HG03103 (cell line): ENCODE results near the gene CNR1.
"Not testable (repeated sequence)": the region's sequence is repeated elsewhere in the genome, so short reads cannot be mapped to it uniquely, and the experiment has no call there.

Experiments
- ATAC-seq: cut with Tn5 transposase; IDR thresholded peaks from one replicate; pipeline ENCODE4 v1.9.1; 2021; ENCODE audit warnings: low read depth; ENCODE audit not compliant: unreplicated experiment

CNR1 gene

DNA sequence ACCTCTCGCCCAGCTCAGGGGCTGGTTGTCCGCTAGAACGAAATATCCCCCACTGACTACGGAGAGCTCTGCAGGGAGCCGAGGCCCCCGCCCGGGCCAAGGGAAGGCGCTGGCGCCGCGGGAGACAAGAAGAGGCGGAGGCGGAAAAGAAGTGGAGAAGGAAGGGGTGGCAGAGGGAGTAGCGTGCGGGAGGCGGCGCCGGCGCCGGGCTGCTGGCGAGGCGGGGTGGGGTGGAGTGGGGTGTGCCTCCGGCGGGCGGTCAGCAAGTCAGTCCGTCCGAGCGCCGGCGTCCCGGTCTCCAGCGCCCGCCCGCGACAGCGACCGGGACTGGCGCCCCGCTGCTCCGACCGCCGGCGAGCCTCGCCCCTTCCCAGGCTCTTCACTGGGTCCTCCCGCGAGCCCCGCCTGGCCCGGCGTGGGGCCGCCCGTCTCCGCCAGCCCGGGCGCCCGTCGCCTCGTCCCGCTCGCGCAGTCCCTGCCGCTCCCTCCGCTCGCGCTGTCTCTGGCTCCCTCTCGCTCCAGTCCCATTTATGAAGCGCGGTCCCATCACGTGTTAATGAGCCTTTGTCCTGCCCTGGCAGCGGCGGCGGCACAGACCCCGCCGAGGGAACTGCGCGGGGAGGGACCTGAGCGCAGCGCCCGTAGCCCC is at the start of gene CNR1:
Gene CNR1, minus strand, starts transcription at position 504 of the 649 bp plus-strand sequence. CDS start 21,073 bp downstream, outside the sequence.
- ATAC-seq, result peak; percentile 38

DNA sequence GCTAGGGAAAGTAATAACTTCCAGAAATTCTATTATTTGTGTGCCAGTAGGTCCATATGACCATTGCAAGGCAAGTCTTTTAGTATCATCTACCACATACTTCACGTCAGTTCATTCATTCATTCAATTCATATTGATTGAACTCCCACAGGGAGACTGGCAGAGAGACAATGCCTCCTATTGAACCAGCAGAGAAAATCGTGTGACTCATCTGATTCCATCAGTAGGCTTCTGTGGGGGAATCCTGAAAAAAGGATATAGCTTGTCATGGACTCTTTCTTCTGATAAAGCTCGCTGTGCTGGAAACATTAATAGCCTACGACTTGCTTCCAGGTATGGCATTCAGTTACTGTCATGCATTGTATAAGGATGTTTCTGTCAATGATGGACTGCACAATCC is 45.3 kb upstream of the CNR1 start:
- no peak for ATAC-seq

DNA sequence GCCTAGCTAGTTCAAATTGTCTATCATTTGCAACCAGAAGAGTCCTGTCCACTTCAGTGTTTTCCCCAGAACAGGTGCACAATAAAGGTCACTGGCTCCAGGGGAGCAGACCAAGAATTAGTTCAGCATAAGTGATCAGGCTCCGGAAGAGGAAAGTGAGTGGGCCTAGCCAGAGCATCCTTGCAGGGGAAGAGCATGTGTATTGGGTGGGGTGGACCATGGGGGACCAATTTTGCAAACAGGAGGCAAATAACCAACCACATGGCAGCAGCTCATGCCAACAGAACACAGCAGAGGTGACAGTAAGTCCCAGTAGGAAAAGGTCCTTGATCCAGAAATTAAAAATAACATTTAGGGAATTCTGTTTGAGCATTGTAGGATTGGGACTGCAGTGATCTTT is 43.2 kb upstream of the CNR1 start:
- no peak for ATAC-seq

DNA sequence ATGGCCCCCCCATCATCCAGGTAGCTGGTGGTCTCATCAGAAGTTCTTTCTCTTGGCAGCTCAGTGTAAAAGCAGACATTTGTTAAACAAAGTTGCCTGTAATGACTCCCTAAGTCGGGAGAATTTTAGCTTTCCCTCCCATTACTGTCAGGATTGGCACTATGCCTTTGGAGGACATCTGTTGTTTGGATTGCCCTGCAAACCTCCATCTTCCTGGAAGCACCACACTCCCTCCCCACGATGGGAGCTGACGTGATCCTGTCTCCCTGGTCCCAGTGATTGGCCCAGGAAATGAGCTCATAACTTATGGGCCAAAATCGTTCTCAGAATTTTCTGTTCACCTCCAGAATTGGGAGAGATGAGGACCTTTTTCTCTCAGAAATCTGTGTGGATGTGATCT is 42.6 kb upstream of the CNR1 start:
- ATAC-seq, result no peak

DNA sequence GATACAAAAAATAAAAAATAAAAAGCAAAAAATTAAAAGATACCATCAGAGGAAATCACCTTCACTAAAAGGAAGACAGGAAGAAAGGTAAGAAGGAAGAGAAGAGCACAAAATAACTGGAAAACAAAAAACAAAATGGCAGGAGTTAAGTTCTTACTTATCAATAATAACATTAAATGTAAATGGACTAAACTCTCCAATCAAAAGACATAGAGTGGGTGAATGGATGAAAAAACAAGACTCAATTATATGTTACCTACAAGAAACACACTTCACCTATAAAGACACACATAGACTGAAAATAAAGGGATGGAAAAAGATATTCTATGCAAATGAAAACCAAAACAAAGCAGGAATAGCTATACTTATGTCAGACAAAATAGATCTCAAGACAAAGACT is 35.6 kb upstream of the CNR1 start:
- not testable (repeated sequence) for ATAC-seq

DNA sequence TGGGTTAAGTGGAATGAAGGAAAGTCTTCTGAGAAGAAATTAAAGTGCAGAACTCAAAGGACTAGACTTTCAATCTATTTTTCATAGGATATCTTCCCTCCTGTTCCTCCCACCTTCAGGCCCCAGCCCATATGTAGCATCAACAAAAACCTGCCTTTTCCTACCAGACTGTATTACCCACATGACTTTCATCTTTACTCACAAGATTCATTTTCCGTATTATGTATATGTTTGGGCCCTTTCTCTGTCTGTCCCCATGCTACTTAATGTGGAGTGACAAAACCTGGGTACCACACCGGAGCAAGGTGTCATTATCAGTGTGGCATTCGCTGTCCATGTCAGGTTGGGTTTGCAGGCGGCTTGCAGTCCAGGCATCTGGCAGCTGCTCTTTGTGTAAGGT is 18.8 kb upstream of the CNR1 start:
- ATAC-seq, result no peak

DNA sequence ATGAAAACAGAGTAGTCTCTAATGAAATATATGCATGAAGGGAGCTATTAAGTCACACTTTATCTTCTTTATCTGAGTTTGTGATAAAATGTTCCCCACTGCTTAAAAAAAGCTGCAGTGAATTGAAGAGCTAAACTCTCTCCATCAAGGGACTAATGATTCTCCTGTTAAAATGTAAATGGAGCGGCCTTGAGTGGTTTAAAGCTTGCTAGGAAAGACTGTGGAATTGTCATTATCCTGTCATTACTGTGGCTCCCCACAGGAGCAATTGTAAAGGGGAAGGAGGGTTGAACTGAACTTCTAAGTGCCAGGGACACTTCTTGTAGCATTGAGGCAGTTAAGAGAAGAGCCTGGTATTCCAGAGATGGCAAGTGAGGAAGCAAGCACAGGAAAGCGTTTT is 17.3 kb upstream of the CNR1 start:
- no peak for ATAC-seq

DNA sequence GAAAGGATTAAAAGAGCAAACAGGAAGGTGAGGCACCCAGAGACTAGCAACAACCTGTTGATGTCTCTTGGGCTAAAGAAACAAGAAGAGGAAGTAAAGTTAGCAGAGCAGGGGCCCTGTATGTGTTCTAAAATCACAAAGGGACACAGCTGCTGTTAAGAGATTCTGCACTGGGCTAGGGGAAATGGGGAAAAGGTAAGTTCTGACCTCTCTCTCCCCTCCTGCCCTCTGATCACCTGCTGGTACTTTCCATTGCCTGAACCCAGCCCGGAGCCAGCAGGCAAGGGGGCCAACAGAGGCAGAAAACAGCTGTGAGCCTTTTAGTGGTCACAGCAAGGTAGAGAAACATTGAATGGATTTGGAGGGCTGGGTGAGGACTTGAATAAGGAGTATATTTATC is 13.5 kb upstream of the CNR1 start:
- ATAC-seq, result peak; percentile 69

DNA sequence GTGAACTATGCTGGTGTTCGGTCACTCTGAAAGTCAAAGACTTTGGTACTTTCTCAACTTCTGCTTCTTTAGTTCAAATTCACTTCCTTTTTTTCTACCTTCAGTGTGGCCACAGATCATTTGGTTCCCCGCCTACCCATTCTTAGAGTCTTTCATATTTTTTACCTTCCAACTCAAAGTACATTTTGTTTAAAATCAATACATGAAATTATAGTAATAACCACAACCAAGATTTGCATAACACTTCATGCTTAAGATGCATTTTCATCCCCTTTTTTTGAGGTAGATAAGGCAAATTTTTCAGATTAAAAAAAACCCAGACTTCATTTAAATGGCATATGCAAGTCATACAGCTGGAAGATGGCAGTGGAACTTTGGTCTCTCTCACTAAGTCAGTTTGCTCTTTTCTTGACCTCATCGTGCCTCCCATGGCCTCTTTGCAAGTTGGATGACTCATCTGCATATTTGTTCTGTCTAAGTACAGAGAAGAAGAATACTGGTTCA is 11.9 kb upstream of the CNR1 start:
- ATAC-seq, result peak; percentile 41

DNA sequence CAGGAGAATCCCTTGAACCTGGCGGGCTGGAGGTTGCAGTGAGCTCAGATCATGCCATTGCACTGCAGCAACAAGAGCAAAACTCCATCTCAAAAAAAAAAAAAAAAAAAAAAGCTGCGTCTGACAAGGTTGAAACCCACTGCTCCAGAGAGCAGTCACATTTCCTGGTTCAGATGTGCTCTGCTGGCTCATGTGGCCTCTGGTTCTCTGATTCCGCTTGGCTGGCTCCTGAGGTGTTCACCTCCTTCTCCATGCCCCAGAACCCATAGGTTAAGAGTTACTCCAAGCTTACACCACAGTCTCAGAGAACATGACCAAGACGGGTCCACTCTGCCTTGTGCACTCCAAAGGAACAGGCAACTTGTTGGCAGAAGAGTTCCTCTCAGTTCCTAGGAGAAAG is 8.8 kb upstream of the CNR1 start:
- ATAC-seq, result no peak

DNA sequence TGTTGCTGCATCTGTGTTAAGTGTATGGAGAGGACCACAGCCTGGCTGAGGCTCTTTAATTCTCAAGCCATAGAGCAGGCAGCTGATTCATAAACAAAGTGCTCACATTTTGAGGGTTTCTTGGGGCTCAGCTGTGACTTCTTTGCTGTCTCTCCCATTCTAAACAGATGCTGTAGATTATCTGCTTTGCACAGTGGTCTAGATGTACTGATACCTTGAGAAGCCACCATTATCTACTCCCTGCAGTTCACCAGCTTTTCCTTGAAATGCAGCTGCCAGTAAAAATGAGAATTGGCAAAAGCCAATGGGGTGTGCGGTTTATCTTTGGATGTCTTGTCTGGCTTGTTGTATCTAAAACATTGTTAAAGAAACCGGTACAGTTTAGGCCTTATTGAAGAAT is 5.2 kb upstream of the CNR1 start:
- no peak for ATAC-seq

DNA sequence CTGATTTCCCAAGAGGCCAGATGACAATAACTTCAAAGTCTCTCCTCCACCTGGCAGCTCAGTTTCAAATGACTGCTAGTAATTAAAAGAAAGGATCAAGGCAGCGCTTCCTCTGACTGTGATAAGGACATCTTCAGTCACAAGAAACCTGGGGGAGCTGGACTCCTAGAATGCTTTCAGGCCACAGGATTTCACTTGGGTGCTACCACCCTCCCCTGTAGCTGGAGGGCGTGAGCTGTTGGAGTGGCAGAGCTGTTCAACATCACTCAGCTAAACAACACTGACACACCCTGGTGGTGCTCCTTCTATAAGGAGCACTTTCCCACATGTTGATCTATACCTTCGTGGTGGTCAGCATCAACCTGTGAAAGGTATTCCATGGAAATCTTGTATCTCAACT is 2.2 kb upstream of the CNR1 start:
- no peak for ATAC-seq

DNA sequence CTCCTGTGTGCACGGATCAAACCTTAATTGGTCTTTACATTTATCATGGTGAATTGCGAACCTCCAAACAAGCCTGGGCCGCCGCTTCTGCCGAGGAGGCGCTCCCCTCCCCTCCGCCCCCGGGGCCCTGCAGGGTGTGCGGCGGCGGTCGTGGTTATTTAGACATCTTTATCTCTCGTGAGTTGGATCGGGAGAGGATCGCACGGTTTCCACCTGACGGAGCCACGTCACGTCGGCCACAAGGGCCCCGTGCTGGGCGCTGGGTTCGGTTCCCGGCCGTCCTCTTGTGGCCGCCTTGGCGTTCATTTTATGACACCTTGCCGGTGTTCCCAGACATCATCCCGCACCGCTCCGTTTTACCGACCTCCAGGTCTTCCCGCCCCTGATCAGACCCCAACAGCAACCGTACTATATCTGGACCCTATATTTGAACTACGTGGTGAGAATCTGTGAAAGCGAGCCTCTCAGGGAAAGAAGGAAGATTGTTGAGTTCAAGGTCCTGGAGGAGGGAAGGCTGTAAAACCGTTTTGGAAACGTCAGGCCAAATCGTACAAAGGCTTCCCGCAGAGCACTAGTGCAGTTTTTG is 1.3 kb upstream of the CNR1 start:
- ATAC-seq, result no peak

DNA sequence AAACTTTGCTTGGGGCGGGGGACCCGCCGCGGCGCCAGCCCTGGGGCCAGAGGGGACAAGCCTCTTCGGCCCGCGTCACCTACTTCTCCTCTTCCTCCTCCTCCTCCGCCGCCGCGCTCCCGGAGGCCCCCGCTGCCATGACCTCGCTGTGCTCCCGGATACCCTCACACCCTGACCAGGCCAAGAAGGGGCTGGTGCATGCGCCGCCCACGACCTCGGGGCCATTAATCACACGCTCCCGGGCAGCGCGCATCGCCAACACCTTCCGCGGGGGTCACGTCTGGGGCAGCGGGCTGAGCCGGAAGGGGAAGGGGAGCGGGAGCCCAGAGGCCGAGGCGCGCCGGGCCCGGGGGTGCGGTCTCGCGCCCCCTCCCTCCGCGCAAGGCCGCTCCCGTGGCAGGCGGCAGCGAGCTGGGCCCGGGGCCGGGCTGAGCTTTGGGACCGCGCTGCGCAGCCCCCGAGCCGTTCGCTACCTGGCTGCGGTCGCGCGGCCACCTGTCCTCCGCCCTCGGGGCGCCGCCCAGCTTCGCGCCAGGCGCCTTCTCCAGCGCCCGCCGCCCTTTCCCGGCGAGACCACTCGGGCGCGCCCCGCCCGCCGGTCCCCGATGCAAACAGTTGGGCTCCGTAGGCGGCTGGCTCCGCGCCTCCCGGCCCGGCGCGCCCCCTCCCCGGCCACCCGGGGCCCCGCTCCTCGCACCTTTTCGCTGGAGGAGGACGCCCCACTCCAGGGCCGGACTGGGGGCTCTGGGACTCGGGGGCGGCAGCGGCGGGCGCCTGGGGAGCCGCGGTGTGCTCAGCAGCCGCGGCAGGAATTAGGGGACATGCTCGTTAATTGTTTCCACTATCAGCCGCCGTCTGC is 575 bp upstream of the CNR1 start:
- ATAC-seq, result peak; percentile 25

DNA sequence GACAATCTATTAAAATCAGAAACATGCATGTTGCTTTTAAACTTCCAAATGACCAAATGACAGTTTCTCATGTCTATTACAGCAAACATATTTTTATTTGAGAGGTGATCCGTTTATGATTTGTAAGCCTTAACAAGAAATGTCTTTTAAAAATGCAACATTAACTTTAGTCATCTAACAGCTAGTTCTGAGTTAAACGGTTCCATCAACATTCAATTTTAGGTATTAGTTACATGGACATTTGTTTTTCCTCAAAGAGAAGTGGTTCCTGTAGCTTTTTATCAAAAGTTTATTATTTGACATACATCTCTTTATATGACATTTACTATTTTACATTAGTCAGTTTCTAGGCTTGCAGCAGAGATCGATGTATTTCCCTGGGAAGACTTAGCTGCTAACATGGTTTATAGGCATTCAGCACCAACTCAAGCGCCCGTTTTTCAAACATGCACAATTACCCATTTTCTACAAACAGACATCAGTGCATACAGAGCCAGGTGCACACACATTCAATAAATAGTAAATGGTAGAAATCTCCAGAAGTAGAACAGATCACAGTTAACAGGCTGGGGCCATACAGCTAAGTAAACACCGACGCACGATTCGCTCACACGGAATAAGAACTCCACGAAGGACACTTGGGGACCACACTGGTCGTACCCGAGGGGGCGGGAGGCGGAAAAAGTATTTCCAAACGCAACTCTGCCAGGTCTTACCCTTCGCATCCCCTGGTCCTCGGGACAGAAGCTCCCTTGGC is 882 bp downstream of the CNR1 start:
- no peak for ATAC-seq

DNA sequence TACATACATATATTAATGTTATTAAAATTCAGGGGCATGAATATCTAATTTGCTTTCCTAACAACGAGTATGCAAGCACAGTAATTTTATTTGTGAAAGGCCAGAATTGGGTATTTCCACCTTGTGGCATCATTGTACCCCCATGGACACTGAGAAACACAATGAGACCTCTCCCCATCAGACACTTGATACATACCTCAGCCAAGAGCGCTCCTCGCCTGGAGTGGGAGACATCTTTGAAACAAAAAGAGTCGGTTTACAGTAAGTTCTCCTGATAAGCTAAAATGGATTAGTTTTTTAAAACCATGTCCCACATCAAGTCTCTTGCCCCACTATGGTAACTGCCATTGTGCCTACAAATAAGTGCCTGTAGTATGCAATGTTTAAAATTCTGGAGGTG is 2.1 kb downstream of the CNR1 start:
- ATAC-seq, result no peak

DNA sequence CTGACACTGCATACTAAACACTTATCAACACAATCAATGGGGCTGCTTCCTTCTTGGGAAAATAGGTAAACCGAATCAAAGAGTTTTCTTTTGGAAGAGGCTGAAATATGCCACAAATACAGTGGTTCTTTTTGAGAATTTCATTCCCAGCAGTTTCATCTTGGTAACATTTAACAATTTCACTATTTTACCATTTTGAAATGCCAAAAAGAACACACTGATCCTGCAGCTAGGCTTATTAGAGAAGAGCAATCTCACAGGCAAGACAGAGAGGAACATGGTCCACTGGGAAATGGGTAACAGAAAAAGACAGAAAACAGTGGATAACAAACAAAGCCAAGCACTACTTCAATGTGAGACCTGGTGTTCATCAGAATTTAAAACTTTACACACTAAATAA is 2.5 kb downstream of the CNR1 start:
- ATAC-seq, result no peak

DNA sequence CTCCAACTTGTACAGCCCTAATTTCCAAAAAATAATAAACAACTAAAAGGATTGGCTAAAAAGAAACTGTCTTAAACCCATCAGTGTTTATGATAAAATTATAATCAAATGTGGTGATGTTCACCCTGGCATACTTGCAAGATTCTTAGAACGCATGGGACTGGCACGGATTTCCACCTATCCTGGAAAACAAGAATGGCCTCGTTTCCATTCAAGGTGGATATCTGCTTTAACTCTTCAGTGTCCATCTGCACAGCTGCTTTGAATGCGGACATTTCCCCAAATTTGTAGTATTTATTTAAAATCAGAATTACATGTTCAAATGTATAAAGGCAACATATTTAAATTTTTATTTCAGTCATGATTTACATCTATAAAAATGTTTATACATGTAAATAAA is 4.2 kb downstream of the CNR1 start:
- no peak for ATAC-seq

DNA sequence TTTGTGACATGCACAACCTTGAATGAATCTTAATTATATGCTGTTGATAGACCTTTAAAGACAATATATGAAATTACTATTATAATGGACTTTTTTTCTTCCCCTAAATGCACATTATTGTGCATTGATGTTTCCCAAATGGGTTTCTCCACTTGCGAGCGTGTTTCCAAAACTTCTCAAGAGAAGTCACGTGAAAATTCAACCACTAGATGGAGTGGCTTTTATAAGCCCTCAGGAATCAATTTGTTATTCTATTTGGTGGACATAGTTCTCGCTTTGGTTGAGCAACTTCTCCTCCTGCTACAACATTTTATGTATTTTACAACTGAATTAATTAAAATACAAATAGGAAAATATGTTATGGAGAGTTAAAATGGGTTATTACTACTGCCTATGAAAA is 9.0 kb downstream of the CNR1 start:
- no peak for ATAC-seq

DNA sequence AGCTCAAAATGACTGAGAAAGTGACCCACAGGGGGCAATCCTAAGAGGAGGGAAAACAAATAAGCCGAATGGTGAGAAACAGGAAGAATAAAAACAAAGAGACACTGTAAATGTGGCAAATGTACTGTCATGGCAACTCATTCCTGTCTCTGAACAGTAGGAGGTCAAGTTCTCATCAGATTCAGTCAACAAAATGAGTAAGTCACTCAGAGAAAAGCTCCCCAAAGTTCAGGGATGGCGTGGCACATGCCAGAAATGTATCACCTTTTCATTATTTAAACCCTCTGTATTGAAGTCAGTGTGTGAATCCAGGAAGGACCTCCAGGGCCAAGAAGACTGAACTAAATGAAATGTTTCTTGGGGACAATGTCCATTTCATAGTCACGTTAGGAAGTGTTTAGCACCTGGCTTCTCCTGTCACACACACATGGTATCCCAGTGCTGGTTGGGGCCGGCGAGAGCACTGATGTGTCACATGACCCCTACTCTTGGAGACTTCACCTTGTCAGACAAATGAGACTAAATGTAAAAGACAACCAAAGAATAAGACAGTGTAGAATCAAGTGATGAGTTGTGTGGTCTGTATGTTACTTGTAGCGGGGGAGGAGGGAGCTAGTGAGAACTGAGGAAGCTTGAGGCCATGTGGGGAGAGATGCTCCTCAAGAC is 20.7 kb downstream of the CNR1 start:
- no peak for ATAC-seq
